SK-N-SH (cell line): ENCODE results near the gene OR2D2.

ENCODE experiments used
- CHD2 ChIP-seq: fragments of 150-350 bp; IDR thresholded peaks from 2 replicates; pipeline ENCODE4 v1.6.1; 2018; ENCODE audit warnings: low read length; ENCODE audit not compliant: partially characterized antibody
- ELF1 ChIP-seq: IDR thresholded peaks from 2 replicates; pipeline ENCODE4 v1.4.0; 2012
- GABPA ChIP-seq: IDR thresholded peaks from 2 replicates; pipeline ENCODE4 v1.4.0; 2012; ENCODE audit warnings: low read depth, mild to moderate bottlenecking
- NFIC ChIP-seq: IDR thresholded peaks from 2 replicates; pipeline ENCODE4 v1.4.0; 2012; ENCODE audit warnings: borderline replicate concordance
- POLR2AphosphoS5 ChIP-seq: IDR thresholded peaks from 2 replicates; pipeline ENCODE4 v1.6.1; 2012; ENCODE audit warnings: low read depth, low read length
- RAD21 ChIP-seq: IDR thresholded peaks from 2 replicates; pipeline ENCODE4 v1.6.1; 2012; ENCODE audit warnings: mild to moderate bottlenecking, low read length
- RCOR1 ChIP-seq: fragments of 150-350 bp; IDR thresholded peaks from 2 replicates; pipeline ENCODE4 v1.6.1; 2017; ENCODE audit warnings: antibody characterized with exemption, low read length
- TAF1 ChIP-seq: IDR thresholded peaks from 2 replicates; pipeline ENCODE4 v1.6.1; 2012; ENCODE audit warnings: low read depth, mild to moderate bottlenecking, low read length, moderate library complexity, borderline replicate concordance
- YY1 ChIP-seq: IDR thresholded peaks from 2 replicates; pipeline ENCODE4 v1.4.0; 2012; ENCODE audit warnings: low read depth, mild to moderate bottlenecking
- TF ChIP-seq, protein P1 (sequence below): fragments of 200-600 bp; sonication (generic); IDR thresholded peaks from 2 replicates; pipeline ENCODE4 v1.6.1; 2017; ENCODE audit warnings: antibody characterized with exemption, mild to moderate bottlenecking, moderate library complexity
- TF ChIP-seq, protein P2 (sequence below): IDR thresholded peaks from 2 replicates; pipeline ENCODE4 v1.6.1; 2012; ENCODE audit warnings: mild to moderate bottlenecking, low read depth, low read length, moderate library complexity
- TF ChIP-seq, protein P3 (sequence below): IDR thresholded peaks from 2 replicates; pipeline ENCODE4 v1.4.0; 2012; ENCODE audit warnings: low read depth

DNA sequence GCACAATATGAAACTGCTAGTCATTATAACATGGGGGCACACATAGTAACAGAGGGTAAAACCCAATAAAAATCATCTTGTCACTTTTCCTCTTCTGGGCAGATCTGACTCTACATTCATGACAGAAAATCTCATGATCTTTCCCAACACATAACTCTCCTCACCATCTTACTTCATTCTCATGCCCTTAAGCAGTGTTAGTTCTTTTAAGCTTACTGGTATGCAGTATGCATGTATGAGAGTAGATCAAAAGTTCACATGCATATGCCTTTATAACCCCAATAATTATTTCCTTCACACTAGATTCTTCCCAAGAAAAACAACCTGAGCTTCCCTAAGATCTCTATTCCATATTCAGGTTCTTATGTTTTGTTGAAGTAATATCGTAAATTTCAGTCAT, 21.0 kb downstream of the OR2D2 start:
- no peak for TF ChIP-seq TAF1
- TF ChIP-seq, protein P1, sequence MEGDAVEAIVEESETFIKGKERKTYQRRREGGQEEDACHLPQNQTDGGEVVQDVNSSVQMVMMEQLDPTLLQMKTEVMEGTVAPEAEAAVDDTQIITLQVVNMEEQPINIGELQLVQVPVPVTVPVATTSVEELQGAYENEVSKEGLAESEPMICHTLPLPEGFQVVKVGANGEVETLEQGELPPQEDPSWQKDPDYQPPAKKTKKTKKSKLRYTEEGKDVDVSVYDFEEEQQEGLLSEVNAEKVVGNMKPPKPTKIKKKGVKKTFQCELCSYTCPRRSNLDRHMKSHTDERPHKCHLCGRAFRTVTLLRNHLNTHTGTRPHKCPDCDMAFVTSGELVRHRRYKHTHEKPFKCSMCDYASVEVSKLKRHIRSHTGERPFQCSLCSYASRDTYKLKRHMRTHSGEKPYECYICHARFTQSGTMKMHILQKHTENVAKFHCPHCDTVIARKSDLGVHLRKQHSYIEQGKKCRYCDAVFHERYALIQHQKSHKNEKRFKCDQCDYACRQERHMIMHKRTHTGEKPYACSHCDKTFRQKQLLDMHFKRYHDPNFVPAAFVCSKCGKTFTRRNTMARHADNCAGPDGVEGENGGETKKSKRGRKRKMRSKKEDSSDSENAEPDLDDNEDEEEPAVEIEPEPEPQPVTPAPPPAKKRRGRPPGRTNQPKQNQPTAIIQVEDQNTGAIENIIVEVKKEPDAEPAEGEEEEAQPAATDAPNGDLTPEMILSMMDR: no peak
- no peak for TF ChIP-seq NFIC
- no peak for TF ChIP-seq GABPA
- no peak for TF ChIP-seq ELF1
- no peak for TF ChIP-seq YY1
- TF ChIP-seq, protein P2, sequence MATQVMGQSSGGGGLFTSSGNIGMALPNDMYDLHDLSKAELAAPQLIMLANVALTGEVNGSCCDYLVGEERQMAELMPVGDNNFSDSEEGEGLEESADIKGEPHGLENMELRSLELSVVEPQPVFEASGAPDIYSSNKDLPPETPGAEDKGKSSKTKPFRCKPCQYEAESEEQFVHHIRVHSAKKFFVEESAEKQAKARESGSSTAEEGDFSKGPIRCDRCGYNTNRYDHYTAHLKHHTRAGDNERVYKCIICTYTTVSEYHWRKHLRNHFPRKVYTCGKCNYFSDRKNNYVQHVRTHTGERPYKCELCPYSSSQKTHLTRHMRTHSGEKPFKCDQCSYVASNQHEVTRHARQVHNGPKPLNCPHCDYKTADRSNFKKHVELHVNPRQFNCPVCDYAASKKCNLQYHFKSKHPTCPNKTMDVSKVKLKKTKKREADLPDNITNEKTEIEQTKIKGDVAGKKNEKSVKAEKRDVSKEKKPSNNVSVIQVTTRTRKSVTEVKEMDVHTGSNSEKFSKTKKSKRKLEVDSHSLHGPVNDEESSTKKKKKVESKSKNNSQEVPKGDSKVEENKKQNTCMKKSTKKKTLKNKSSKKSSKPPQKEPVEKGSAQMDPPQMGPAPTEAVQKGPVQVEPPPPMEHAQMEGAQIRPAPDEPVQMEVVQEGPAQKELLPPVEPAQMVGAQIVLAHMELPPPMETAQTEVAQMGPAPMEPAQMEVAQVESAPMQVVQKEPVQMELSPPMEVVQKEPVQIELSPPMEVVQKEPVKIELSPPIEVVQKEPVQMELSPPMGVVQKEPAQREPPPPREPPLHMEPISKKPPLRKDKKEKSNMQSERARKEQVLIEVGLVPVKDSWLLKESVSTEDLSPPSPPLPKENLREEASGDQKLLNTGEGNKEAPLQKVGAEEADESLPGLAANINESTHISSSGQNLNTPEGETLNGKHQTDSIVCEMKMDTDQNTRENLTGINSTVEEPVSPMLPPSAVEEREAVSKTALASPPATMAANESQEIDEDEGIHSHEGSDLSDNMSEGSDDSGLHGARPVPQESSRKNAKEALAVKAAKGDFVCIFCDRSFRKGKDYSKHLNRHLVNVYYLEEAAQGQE: no peak
- TF ChIP-seq RAD21: no peak
- TF ChIP-seq CHD2: no peak
- no peak for TF ChIP-seq POLR2AphosphoS5
- TF ChIP-seq, protein P3, sequence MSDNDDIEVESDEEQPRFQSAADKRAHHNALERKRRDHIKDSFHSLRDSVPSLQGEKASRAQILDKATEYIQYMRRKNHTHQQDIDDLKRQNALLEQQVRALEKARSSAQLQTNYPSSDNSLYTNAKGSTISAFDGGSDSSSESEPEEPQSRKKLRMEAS: no peak
- TF ChIP-seq RCOR1: no peak
